WI38 (cell line): ENCODE results near the gene PPA1.

Experiments
- H3K4me3 ChIP-seq: 2 replicates; pipeline ENCODE4 v1.5.1; 2011; ENCODE audit warnings: low read depth, mild to moderate bottlenecking, control low read depth, low read length
- TF ChIP-seq, protein P1 (sequence below): IDR thresholded peaks from 2 replicates; pipeline ENCODE4 v1.5.1; 2012; ENCODE audit warnings: low read depth, mild to moderate bottlenecking, control low read depth, low read length

Gene PPA1

GRCh38 chr10:70222340-70222794, 10.9 kb downstream of the PPA1 start:
- no peak overlapping the region for H3K4me3 ChIP-seq
- TF ChIP-seq, protein P1, sequence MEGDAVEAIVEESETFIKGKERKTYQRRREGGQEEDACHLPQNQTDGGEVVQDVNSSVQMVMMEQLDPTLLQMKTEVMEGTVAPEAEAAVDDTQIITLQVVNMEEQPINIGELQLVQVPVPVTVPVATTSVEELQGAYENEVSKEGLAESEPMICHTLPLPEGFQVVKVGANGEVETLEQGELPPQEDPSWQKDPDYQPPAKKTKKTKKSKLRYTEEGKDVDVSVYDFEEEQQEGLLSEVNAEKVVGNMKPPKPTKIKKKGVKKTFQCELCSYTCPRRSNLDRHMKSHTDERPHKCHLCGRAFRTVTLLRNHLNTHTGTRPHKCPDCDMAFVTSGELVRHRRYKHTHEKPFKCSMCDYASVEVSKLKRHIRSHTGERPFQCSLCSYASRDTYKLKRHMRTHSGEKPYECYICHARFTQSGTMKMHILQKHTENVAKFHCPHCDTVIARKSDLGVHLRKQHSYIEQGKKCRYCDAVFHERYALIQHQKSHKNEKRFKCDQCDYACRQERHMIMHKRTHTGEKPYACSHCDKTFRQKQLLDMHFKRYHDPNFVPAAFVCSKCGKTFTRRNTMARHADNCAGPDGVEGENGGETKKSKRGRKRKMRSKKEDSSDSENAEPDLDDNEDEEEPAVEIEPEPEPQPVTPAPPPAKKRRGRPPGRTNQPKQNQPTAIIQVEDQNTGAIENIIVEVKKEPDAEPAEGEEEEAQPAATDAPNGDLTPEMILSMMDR = no peak

- no peak overlapping the region for H3K4me3 ChIP-seq
- TF ChIP-seq, protein P1 = no peak
These were observed 12.2 kb downstream of the PPA1 start for GRCh38 chr10:70221030-70221429.

DNA sequence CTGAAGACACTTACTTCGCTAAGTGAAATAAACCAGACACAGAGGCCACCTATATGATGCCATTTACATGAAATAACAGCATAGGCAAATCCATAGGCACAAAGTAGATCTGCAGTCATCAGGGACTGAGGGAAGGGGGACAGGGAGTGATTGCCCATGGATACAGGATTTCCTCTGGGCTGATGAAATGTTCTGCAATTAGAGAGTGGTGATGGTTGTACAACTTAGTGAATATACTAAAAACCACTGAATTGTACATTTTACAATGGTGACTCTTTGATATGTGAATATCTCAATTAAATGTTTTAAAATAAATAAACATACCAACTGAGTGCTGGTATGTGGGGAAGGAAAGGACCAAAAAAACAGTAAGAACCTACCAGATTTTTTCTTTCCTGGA, 20.4 kb downstream of the PPA1 start:
- no peak overlapping the region for H3K4me3 ChIP-seq
- TF ChIP-seq, protein P1 = no peak

GRCh38 chr10:70212277-70212676, 21.0 kb downstream of the PPA1 start:
- no peak overlapping the region for H3K4me3 ChIP-seq
- TF ChIP-seq, protein P1 = no peak

DNA sequence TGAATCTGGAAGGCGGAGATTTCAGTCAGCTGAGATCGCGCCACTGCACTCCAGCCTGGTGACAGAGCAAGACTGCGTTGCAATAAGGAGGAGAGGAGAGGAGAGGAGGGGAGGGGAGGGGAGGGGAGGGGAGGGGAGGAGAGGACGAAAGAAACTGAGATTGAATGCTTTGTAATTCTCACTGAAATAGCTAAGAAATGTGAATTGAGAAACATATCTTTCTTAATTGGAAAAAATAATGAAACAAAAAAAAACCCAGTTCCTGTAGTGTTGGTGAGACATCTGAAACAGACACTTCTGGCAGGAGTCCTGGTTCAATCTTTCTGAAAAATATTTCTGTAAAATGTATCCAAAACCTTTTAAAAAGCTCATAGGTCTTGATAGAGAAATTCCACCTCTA, 26.5 kb downstream of the PPA1 start:
- TF ChIP-seq, protein P1 = no peak
- H3K4me3 ChIP-seq = no peak overlapping the region

DNA sequence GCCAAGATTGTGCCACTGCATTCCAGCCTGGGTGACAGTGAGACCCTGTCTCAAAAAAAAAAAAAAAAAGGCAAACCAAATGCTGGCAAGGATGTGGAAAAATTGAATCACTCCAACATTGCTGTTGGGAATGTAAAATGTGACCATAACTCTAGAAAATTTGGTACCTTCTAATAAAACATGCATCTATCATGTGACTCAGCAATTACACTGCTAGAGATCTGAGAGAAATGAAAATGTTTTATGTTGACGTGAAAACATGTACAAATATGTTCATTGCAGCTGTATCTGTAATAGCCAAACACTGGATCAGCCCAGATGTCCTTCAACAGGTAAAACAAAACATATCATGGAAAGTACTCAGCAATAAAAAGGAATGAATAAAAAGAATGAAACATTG, 32.1 kb downstream of the PPA1 start:
- TF ChIP-seq, protein P1 = no peak
- no peak overlapping the region for H3K4me3 ChIP-seq

GRCh38 chr10:70198696-70199466, 34.3 kb downstream of the PPA1 start:
- no peak overlapping the region for H3K4me3 ChIP-seq
- TF ChIP-seq, protein P1 = no peak
